Breast epithelium (tissue), 4 donors: Measurements from ENCODE around the gene RNF223. TPM values are rescaled to one million over a fixed set of nuclear protein-coding genes. Genes with fewer than 3 reads are reported as not detected.

Source experiments
- DNase-seq, 2 donors: peaks; one replicate each; pipeline ENCODE4 v3.0.0-alpha.2; 2019; ENCODE audit warnings: low spot score in 2 of 2
- H3K27ac ChIP-seq, 2 donors: fragments of 200-600 bp; sonication (generic) in 1 of 2; one replicate each; pipeline ENCODE4 v1.5.1; 2016 to 2019; ENCODE audit warnings: mild to moderate bottlenecking in 1 of 2
- H3K27me3 ChIP-seq, 2 donors: fragments of 200-600 bp; sonication (generic) in 1 of 2; one replicate each; pipeline versions ENCODE4 v1.5.1 to v1.6.0; 2017 to 2019; ENCODE audit warnings: control low read depth in 1 of 2, mild to moderate bottlenecking in 1 of 2
- H3K36me3 ChIP-seq: fragments of 200-600 bp; one replicate; pipeline ENCODE4 v1.5.1; 2019
- H3K4me1 ChIP-seq, 2 donors: fragments of 200-600 bp; sonication (generic); one replicate each; pipeline ENCODE4 v1.5.1; 2016 to 2019; ENCODE audit warnings: control low read depth in 1 of 2
- H3K4me3 ChIP-seq, 3 donors: fragments of 200-600 bp; sonication (generic); 1 replicate in 2 of 3; 2 replicates in 1 of 3; pipeline ENCODE4 v1.5.1; 2016 to 2019; ENCODE audit warnings: mild to moderate bottlenecking in 3 of 3, moderate library complexity in 2 of 3
- H3K9me3 ChIP-seq, 2 donors: fragments of 200-600 bp; sonication (generic) in 1 of 2; one replicate each; pipeline ENCODE4 v1.5.1; 2016 to 2019; ENCODE audit warnings: control low read depth in 1 of 2
- CTCF ChIP-seq, 3 donors: fragments of 450-650 bp; IDR thresholded peaks; one replicate each; pipeline ENCODE4 v1.5.1; 2016 to 2017; ENCODE audit warnings: antibody characterized with exemption in 3 of 3, mild to moderate bottlenecking in 3 of 3, moderate library complexity in 3 of 3
- POLR2A ChIP-seq: fragments of 450-650 bp; IDR thresholded peaks from one replicate; pipeline ENCODE4 v1.6.1; 2016; ENCODE audit warnings: antibody characterized with exemption, mild to moderate bottlenecking, moderate library complexity
- POLR2AphosphoS5 ChIP-seq, 3 donors: sonication (generic); formaldehyde crosslinking; IDR thresholded peaks; one replicate each; pipeline ENCODE4 v1.6.1; 2017; ENCODE audit warnings: antibody characterized with exemption in 3 of 3
- intact Hi-C: fragments of 100-400 bp; cut with DNase I; formaldehyde crosslinking; loops from one replicate; pipeline ENCODE4 v1.15.1; 2023; ENCODE audit warnings: low total_unique reads
- total RNA-seq, 3 donors: library from RNA; depleted of rRNA; stranded (reverse); fragments of >200 nt; gene quantifications; one replicate each; pipeline ENCODE4 v1.1.0, GENCODE V29; 2016

Gene RNF223
- total RNA-seq, 3 donors from 2014 or later, result 0.33 to 2.8 TPM; not detected in 1

GRCh38 chr1:1061682-1062345, 12.3 kb downstream of the RNF223 start:
- no peaks in the 10 kb centered on the region for H3K36me3 ChIP-seq
- H3K27me3 ChIP-seq, result peaks cover 0 to 20% of the 10 kb centered on the region in 2 donors
- no peak for DNase-seq
- no peaks in the 10 kb centered on the region for H3K9me3 ChIP-seq
- no peak overlapping the region for H3K4me3 ChIP-seq
- H3K27ac ChIP-seq, result no peak overlapping the region
- intact Hi-C loops, result loop anchor here (5.0 kb wide), 1 partner anchor 65 kb away; no protein-coding TSS in a partner anchor
- TF ChIP-seq POLR2AphosphoS5 (IDR thresholded peaks at IDR 0.05) (no peak), POLR2A (no peak), CTCF (IDR thresholded peaks at IDR 0.05) (no peak)
- H3K4me1 ChIP-seq, result peaks cover 6 to 7% of the 10 kb centered on the region in 2 donors

GRCh38 chr1:1060281-1061000, 13.7 kb downstream of the RNF223 start:
- H3K27me3 ChIP-seq, result peaks cover 0 to 20% of the 10 kb centered on the region in 2 donors
- H3K27ac ChIP-seq, result no peak overlapping the region
- DNase-seq, result no peak
- TF ChIP-seq POLR2AphosphoS5 (IDR thresholded peaks at IDR 0.05) (no peak), POLR2A (no peak), CTCF (IDR thresholded peaks at IDR 0.05) (no peak)
- H3K36me3 ChIP-seq, result no peaks in the 10 kb centered on the region
- intact Hi-C loops, result loop anchor here (5.0 kb wide), 1 partner anchor 63 kb away; no protein-coding TSS in a partner anchor
- peak overlapping the region in 2 of 3 donors; percentile 64 to 71 for H3K4me3 ChIP-seq
- peaks cover 6 to 7% of the 10 kb centered on the region in 2 donors for H3K4me1 ChIP-seq
- H3K9me3 ChIP-seq, result no peaks in the 10 kb centered on the region

- intact Hi-C loops, result loop anchor here (5.0 kb wide), 1 partner anchor 62 kb away; no protein-coding TSS in a partner anchor
- H3K36me3 ChIP-seq, result no peaks in the 10 kb centered on the region
- peaks cover 0 to 20% of the 10 kb centered on the region in 2 donors for H3K27me3 ChIP-seq
- no peak for TF ChIP-seq POLR2A
- no peak for TF ChIP-seq CTCF (IDR thresholded peaks at IDR 0.05)
- TF ChIP-seq POLR2AphosphoS5 (IDR thresholded peaks at IDR 0.05), result no peak
- H3K4me3 ChIP-seq, result peak overlapping the region; percentile 40 to 71 (median 64)
- no peak overlapping the region for H3K27ac ChIP-seq
- H3K9me3 ChIP-seq, result no peaks in the 10 kb centered on the region
- peaks cover 6 to 7% of the 10 kb centered on the region in 2 donors for H3K4me1 ChIP-seq
- peak; percentile 79 to 85 for DNase-seq
Observed at GRCh38 chr1:1059494-1060280, 14.4 kb downstream of the RNF223 start.

- TF ChIP-seq CTCF (IDR thresholded peaks at IDR 0.05) (no peak), POLR2AphosphoS5 (IDR thresholded peaks at IDR 0.05) (no peak), POLR2A (no peak)
- intact Hi-C loops, result no loop called here
- no peak overlapping the region for H3K27ac ChIP-seq
- DNase-seq, result no peak
- peaks cover 0 to 20% of the 10 kb centered on the region in 2 donors for H3K27me3 ChIP-seq
- peaks cover 3% of the 10 kb centered on the region in 2 donors for H3K4me1 ChIP-seq
- peak overlapping the region; percentile 40 to 71 (median 64) for H3K4me3 ChIP-seq
- no peaks in the 10 kb centered on the region for H3K9me3 ChIP-seq
- H3K36me3 ChIP-seq, result no peaks in the 10 kb centered on the region
Observed at GRCh38 chr1:1058921-1059493, 15.1 kb downstream of the RNF223 start.
